Uterus (tissue), 4 donors: ENCODE results near the gene ACADVL. TPM values are rescaled to one million over a fixed set of nuclear protein-coding genes. Genes with fewer than 3 reads are reported as not detected.
A peak's percentile ranks its signal among the peaks of the same experiment; 100 is the strongest.

ENCODE experiments used
- DNase-seq, 2 donors: peaks; one replicate each; pipeline ENCODE4 v3.0.0-alpha.2; 2019 to 2020
- H3K27ac ChIP-seq, 2 donors: fragments of 200-600 bp; sonication (generic); 1 replicate in 1 of 2; 2 replicates in 1 of 2; pipeline ENCODE4 v1.5.1; 2016 to 2018
- H3K27me3 ChIP-seq, 2 donors: fragments of 200-600 bp; sonication (generic); one replicate each; pipeline ENCODE4 v1.5.1; 2018 to 2019; ENCODE audit warnings: control low read depth in 1 of 2
- H3K36me3 ChIP-seq, 2 donors: fragments of 200-600 bp; sonication (generic); one replicate each; pipeline ENCODE4 v1.5.1; 2019; ENCODE audit warnings: control low read depth in 1 of 2
- H3K4me1 ChIP-seq, 2 donors: fragments of 200-600 bp; sonication (generic); one replicate each; pipeline ENCODE4 v1.5.1; 2018 to 2019; ENCODE audit warnings: control low read depth in 1 of 2
- H3K4me3 ChIP-seq, 2 donors: fragments of 200-600 bp; sonication (generic); 1 replicate in 1 of 2; 2 replicates in 1 of 2; pipeline ENCODE4 v1.5.1; 2018 to 2019; ENCODE audit warnings: mild to moderate bottlenecking in 1 of 2
- H3K9me3 ChIP-seq, 2 donors: fragments of 200-600 bp; sonication (generic); one replicate each; pipeline ENCODE4 v1.5.1; 2019; ENCODE audit warnings: control low read depth in 1 of 2
- POLR2A ChIP-seq, 2 donors: fragments of 450-650 bp; IDR thresholded peaks; one replicate each; pipeline ENCODE4 v1.6.1; 2016; ENCODE audit warnings: antibody characterized with exemption in 2 of 2, mild to moderate bottlenecking in 1 of 2, moderate library complexity in 1 of 2
- intact Hi-C: fragments of 100-400 bp; cut with DNase I; formaldehyde crosslinking; loops from one replicate; pipeline ENCODE4 v1.15.1; 2023; ENCODE audit warnings: low total_unique reads
- total RNA-seq, 4 donors: library from RNA; depleted of rRNA in 3 of 4; stranded (reverse); fragments of >200 nt in 3 of 4; gene quantifications; one replicate each; pipeline versions ENCODE4 v1.1.0 to v1.2.4, GENCODE V29; 2014 to 2023
- TF ChIP-seq, protein P1 (sequence below), 4 experiments: fragments of 200-600 bp in 2 of 4; fragments of 450-650 bp in 2 of 4; sonication (generic) in 2 of 4; IDR thresholded peaks; one replicate each; pipeline ENCODE4 v1.5.1; 2016 to 2019; ENCODE audit warnings: antibody characterized with exemption in 4 of 4, mild to moderate bottlenecking in 2 of 4, moderate library complexity in 1 of 4
- donor health status: DM: yes; HTN: yes; CAD: no.

ACADVL gene
- total RNA-seq, 4 donors from 2014 or later: 167 to 800 (median 399) TPM

DNA sequence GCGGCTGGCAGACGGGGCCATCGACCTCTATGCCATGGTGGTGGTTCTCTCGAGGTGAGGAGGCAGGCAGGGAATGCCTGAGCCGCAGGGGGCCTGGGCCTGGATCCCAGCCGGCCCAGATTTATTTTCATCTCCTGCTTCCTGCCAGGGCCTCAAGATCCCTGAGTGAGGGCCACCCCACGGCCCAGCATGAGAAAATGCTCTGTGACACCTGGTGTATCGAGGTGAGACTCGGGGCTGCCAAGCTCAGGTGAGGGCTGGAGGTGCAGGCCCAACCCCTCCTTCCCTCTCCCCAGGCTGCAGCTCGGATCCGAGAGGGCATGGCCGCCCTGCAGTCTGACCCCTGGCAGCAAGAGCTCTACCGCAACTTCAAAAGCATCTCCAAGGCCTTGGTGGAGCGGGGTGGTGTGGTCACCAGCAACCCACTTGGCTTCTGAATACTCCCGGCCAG lies 4.9 kb downstream of the ACADVL start:
- TF ChIP-seq POLR2A (IDR thresholded peaks at IDR 0.05): no peak
- TF ChIP-seq, protein P1, sequence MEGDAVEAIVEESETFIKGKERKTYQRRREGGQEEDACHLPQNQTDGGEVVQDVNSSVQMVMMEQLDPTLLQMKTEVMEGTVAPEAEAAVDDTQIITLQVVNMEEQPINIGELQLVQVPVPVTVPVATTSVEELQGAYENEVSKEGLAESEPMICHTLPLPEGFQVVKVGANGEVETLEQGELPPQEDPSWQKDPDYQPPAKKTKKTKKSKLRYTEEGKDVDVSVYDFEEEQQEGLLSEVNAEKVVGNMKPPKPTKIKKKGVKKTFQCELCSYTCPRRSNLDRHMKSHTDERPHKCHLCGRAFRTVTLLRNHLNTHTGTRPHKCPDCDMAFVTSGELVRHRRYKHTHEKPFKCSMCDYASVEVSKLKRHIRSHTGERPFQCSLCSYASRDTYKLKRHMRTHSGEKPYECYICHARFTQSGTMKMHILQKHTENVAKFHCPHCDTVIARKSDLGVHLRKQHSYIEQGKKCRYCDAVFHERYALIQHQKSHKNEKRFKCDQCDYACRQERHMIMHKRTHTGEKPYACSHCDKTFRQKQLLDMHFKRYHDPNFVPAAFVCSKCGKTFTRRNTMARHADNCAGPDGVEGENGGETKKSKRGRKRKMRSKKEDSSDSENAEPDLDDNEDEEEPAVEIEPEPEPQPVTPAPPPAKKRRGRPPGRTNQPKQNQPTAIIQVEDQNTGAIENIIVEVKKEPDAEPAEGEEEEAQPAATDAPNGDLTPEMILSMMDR (IDR thresholded peaks at IDR 0.05): no peak
- no peak for DNase-seq
- Histone ChIP-seq H3K4me3 (no peak overlapping the region), H3K36me3 (no peaks in the 10 kb centered on the region), H3K27ac (peak overlapping the region in 1 of 2 donors; percentile 2), H3K27me3 (no peaks in the 10 kb centered on the region), H3K9me3 (no peaks in the 10 kb centered on the region), H3K4me1 (no peaks in the 10 kb centered on the region)
- intact Hi-C loops: no loop called here

DNA sequence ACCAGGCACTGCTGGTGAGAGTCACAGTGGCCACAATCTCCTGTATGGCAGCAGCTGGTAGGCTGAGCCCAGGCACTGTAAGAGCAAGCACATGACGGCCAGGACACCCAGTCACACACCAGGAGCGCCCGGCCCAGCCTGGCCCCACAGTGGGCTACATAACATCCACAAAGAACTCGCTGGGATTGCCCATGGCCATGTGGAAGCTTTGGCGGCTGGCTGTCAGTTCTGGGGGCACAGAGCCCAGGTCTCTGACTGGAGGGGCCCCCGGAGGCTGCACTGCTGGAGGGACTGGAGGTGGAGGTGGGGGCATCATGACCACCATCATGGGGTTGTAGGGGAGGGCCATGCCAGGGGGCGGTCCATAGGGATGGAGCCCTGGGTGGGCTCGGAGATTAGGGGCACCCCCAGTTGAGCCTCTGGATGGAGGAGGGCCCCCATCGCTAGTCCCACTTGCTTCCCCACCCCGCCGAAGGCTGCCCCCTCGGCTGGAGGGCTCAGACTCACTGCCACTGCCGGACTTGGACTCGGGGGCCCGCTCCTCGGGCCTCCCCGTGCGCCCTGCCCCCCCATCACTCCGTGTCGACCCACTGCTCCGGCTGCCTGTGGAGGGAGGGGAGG lies 6.1 kb downstream of the ACADVL start:
- DNase-seq: no peak
- no peaks in the 10 kb centered on the region for H3K27me3 ChIP-seq
- intact Hi-C loops: no loop called here
- no peaks in the 10 kb centered on the region for H3K4me1 ChIP-seq
- TF ChIP-seq, protein P1 (IDR thresholded peaks at IDR 0.05): no peak
- TF ChIP-seq POLR2A (IDR thresholded peaks at IDR 0.05): no peak
- no peak overlapping the region for H3K4me3 ChIP-seq
- H3K9me3 ChIP-seq: no peaks in the 10 kb centered on the region
- H3K36me3 ChIP-seq: no peaks in the 10 kb centered on the region
- H3K27ac ChIP-seq: peak overlapping the region in 1 of 2 donors; percentile 2

DNA sequence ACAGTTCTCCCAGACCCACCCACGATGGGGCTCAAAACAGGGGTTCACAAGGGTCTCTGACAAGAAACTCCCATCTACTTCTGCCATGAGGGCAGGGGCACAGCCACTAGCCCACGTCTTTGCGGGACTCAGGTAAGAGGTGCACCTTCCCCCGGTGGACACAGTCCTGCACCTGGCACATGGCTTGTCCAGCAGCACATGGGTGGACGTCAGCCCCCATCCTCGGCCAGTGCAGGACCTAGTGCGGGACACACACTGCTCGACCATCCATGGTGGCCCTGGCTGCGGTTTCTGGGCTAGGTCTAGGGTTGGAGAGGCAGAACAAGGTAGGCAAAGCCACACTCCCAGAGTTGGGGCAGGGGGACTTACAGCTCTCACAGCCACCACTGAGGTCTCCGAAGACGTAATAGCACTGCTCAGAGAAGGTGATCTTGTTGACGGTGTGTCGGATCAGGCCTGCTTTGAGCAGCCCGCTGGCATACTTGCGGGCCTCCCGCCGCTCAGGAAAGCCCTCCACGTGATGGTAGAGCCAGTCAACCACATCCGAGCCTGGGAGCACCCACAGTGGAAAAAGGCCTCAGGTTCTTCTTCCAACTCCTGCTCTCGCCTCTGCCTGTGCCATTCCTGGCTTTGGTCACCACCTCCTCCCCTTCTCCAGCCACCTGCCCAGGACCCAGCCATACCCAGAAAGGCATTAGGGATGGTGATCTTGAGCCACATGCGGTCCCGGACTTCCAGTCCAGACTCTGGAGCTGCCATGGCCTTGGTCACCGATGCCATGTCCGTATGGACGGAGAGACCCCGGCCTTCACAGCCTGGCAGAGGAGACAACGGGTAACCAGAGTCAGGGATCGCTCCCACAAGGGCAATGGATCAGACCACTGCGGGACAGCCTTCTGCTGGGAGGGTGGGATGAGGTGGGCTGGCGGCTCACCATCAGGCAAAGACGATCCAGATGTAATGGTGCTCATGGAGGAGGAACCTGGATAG lies 7.3 kb downstream of the ACADVL start:
- intact Hi-C loops: no loop called here
- H3K4me1 ChIP-seq: peaks cover 0 to 3% of the 10 kb centered on the region in 2 donors
- TF ChIP-seq, protein P1 (IDR thresholded peaks at IDR 0.05): no peak
- TF ChIP-seq POLR2A (IDR thresholded peaks at IDR 0.05): no peak
- H3K27ac ChIP-seq: no peak overlapping the region
- H3K27me3 ChIP-seq: no peaks in the 10 kb centered on the region
- DNase-seq: no peak
- H3K9me3 ChIP-seq: no peaks in the 10 kb centered on the region
- H3K36me3 ChIP-seq: no peaks in the 10 kb centered on the region
- H3K4me3 ChIP-seq: no peak overlapping the region

DNA sequence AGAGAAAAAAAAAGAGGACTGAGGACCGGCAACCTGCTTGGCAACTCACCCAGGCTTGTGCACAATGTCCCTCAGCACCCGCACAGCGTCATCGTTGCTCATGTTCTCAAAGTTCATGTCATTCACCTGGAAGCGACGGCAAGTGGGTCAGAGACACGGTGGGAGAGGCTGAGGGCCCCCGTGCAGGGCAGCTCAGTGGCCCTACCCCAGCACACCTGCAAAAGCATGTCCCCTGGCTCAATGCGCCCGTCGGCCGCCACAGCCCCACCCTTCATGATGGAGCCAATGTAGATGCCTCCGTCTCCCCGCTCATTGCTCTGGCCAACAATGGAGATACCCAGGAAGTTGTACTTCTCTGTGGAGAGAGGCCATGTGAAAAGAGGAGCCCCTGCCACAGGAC lies 9.2 kb downstream of the ACADVL start:
- Histone ChIP-seq H3K27me3 (no peaks in the 10 kb centered on the region), H3K27ac (no peak overlapping the region), H3K36me3 (no peaks in the 10 kb centered on the region), H3K4me1 (peaks cover 4% of the 10 kb centered on the region in 2 donors), H3K9me3 (no peaks in the 10 kb centered on the region), H3K4me3 (no peak overlapping the region)
- TF ChIP-seq POLR2A (IDR thresholded peaks at IDR 0.05): no peak
- TF ChIP-seq, protein P1 (IDR thresholded peaks at IDR 0.05): no peak
- intact Hi-C loops: no loop called here
- no peak for DNase-seq

DNA sequence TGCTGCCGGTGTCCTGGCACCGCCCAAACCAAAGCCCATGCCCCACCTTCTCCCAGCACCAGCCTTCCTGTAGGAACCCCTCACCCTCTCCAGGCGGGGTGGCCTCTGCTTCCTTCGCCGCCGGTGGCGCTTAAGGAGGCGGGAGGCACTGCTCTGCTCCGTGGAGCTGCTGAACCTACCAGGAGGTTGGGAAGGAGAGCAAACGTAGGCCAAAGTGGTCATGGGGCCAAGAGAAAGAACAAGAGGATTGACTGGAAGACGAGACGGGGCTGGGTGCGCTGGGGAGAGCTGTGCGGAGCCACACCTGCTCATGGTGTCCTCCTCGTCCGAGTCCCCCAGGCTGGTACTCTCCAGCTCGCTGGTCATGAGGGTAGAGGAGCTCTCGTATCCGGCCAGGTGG lies 9.8 kb downstream of the ACADVL start:
- Histone ChIP-seq H3K4me1 (peaks cover 4% of the 10 kb centered on the region in 2 donors), H3K4me3 (no peak overlapping the region), H3K27ac (no peak overlapping the region), H3K27me3 (no peaks in the 10 kb centered on the region), H3K36me3 (no peaks in the 10 kb centered on the region), H3K9me3 (no peaks in the 10 kb centered on the region)
- TF ChIP-seq POLR2A (IDR thresholded peaks at IDR 0.05): no peak
- TF ChIP-seq, protein P1 (IDR thresholded peaks at IDR 0.05): no peak
- intact Hi-C loops: no loop called here
- no peak for DNase-seq
